ENCODE measurements around the gene AKR1C1. TPM values are rescaled to one million over a fixed set of nuclear protein-coding genes. Genes with fewer than 3 reads are reported as not detected.

Gene AKR1C1
- total and polyA plus RNA-seq, 2 donors (not counting 3 experiments of a cell fraction or from before 2014, with no cell fraction given): 1.5 to 5.5 TPM

- no peaks in the 10 kb centered on the region for H3K9me3 ChIP-seq (replicated peaks; ENCODE audit: control insufficient read depth, insufficient read depth, low read length)
- BruUV-seq (replicated peaks): no TSS peak
- intact Hi-C loops (cut with micrococcal nuclease) (no loop called here), dilution Hi-C loops (cut with MboI; ENCODE audit: extremely low pct_ligation_motif_present, low sequenced_read_pairs) (no loop called here)
- TF ChIP-seq GATA2 (IDR thresholded peaks at IDR 0.05; ENCODE audit: insufficient read depth, insufficient read length, low read depth, low read length) (no peak), CTCF (IDR thresholded peaks at IDR 0.05; ENCODE audit: extremely low read depth in 1 of 2, insufficient read depth in 1 of 2, low read depth in 1 of 2, low read length in 2 of 2) (no peak), POLR2A (IDR thresholded peaks at IDR 0.05; ENCODE audit: low read depth, low read length) (no peak), MYC (IDR thresholded peaks at IDR 0.05; ENCODE audit: low read depth, low read length) (no peak), FOS (IDR thresholded peaks at IDR 0.05; ENCODE audit: borderline replicate concordance, insufficient read depth, low read length) (no peak), EZH2 (IDR thresholded peaks at IDR 0.05; ENCODE audit: borderline replicate concordance, low read depth, low read length, severe bottlenecking) (no peak), MAX (IDR thresholded peaks at IDR 0.05; ENCODE audit: insufficient read depth, insufficient read length) (no peak), POLR2AphosphoS5 (IDR thresholded peaks at IDR 0.05; ENCODE audit: insufficient read depth, low read depth, low read length) (no peak), JUN (IDR thresholded peaks at IDR 0.05; ENCODE audit: borderline replicate concordance, insufficient read depth, insufficient read length, low read depth) (no peak)
- no peak overlapping the region for H3K27ac ChIP-seq (ENCODE audit: insufficient read depth, low read depth, low read length)
- H4K20me1 ChIP-seq (replicated peaks; ENCODE audit: control insufficient read depth, extremely low read depth, insufficient read depth, low read length): no peaks in the 10 kb centered on the region
- H3K9ac ChIP-seq (replicated peaks; ENCODE audit: extremely low read depth, insufficient read depth, low read length): no peak overlapping the region
- DNase-seq (ENCODE audit: low read depth, low spot score): no peak
- no peak for FAIRE-seq
- no peaks in the 10 kb centered on the region for H3K27me3 ChIP-seq (ENCODE audit: control insufficient read depth in 2 of 2, insufficient read depth in 2 of 2, low read length in 2 of 2)
- H3K79me2 ChIP-seq (ENCODE audit: control insufficient read depth, insufficient read depth, low read length): no peaks in the 10 kb centered on the region
- H2AFZ ChIP-seq (ENCODE audit: low read depth, low read length): peak overlapping the region; percentile 40
- POLR2A ChIA-PET: no interaction called here
- H3K4me2 ChIP-seq (ENCODE audit: insufficient read depth, low read length): no peak overlapping the region
- H3K4me1 ChIP-seq (ENCODE audit: control insufficient read depth, extremely low read depth, insufficient read depth, low read length): peaks cover 23% of the 10 kb centered on the region
- H3K4me3 ChIP-seq (replicated peaks in 1 of 3; ENCODE audit: insufficient read depth in 1 of 3, low read depth in 1 of 3, low read length in 3 of 3): no peak overlapping the region
- no peaks in the 10 kb centered on the region for H3K36me3 ChIP-seq (ENCODE audit: control insufficient read depth in 2 of 2, extremely low read depth in 1 of 2, insufficient read depth in 2 of 2, low read length in 2 of 2)
- H3K9me1 ChIP-seq (replicated peaks; ENCODE audit: control insufficient read depth, extremely low read depth, insufficient read depth, low read length): no peaks in the 10 kb centered on the region
- CTCF ChIA-PET: interaction anchor here (1.3 kb wide), 1 partner anchor 94 kb away, joined by 5 read pairs; no protein-coding TSS in a partner anchor
These were observed 19.4 kb upstream of the AKR1C1 start for GRCh38 chr10:4943821-4944220.
